HepG2 (cell line): ENCODE data around the gene KRTAP10-4. TPM values are rescaled to one million over a fixed set of nuclear protein-coding genes. Genes with fewer than 3 reads are reported as not detected.
A peak's percentile ranks its signal among the peaks of the same experiment; 100 is the strongest.

Experiments
- BCL6 ChIP-seq: IDR thresholded peaks from 2 replicates; pipeline ENCODE4 v1.6.1; 2016; ENCODE audit warnings: missing genetic modification reagents, missing compliant biosample characterization
- CAMTA2 ChIP-seq: sonication (generic); formaldehyde crosslinking; IDR thresholded peaks from 2 replicates; pipeline ENCODE4 v1.4.0; 2020; ENCODE audit warnings: mild to moderate bottlenecking, missing genetic modification reagents, borderline replicate concordance
- FOXC1 ChIP-seq: sonication (generic); formaldehyde crosslinking; IDR thresholded peaks from 2 replicates; pipeline ENCODE4 v1.8.0; 2022; ENCODE audit warnings: mild to moderate bottlenecking, missing genetic modification reagents, borderline replicate concordance
- GABPA ChIP-seq, 2 experiments: IDR thresholded peaks; 2 replicates each; pipeline ENCODE4 v1.6.1; 2011 to 2016; ENCODE audit warnings: low read depth in 2 of 2, low read length in 1 of 2, missing biosample characterization in 1 of 2, missing genetic modification characterization in 1 of 2
- IRF2 ChIP-seq: IDR thresholded peaks from 2 replicates; pipeline ENCODE4 v1.6.1; 2018; ENCODE audit warnings: missing genetic modification reagents, missing compliant biosample characterization
- KDM1A ChIP-seq: IDR thresholded peaks from 2 replicates; pipeline ENCODE4 v1.6.1; 2016; ENCODE audit warnings: missing compliant biosample characterization
- KLF11 ChIP-seq: IDR thresholded peaks from 2 replicates; pipeline ENCODE4 v1.6.1; 2016; ENCODE audit warnings: missing compliant biosample characterization
- LCORL ChIP-seq, 2 experiments: fragments of 450-650 bp in 1 of 2; sonication (generic) in 1 of 2; formaldehyde crosslinking in 1 of 2; IDR thresholded peaks; 2 replicates each; pipeline versions ENCODE4 v1.5.0 to v1.6.1; 2017 to 2020; ENCODE audit warnings: antibody characterized with exemption in 1 of 2, missing genetic modification reagents in 1 of 2
- NCOA1 ChIP-seq: sonication (generic); formaldehyde crosslinking; IDR thresholded peaks from 2 replicates; pipeline ENCODE4 v1.9.0; 2021; ENCODE audit warnings: missing genetic modification reagents
- PHF5A ChIP-seq: IDR thresholded peaks from one replicate; pipeline ENCODE4 v1.6.1; 2018; ENCODE audit warnings: low read depth, missing genetic modification reagents; ENCODE audit not compliant: unreplicated experiment
- PITX1 ChIP-seq: sonication (generic); formaldehyde crosslinking; IDR thresholded peaks from 2 replicates; pipeline ENCODE4 v1.5.1; 2020; ENCODE audit warnings: mild to moderate bottlenecking, missing genetic modification reagents
- RCOR2 ChIP-seq: IDR thresholded peaks from 2 replicates; pipeline ENCODE4 v1.6.1; 2016; ENCODE audit warnings: missing biosample characterization, missing genetic modification reagents
- RELA ChIP-seq: sonication (generic); formaldehyde crosslinking; IDR thresholded peaks from 2 replicates; pipeline ENCODE4 v1.4.0; 2020; ENCODE audit warnings: missing genetic modification reagents
- TEAD3 ChIP-seq: optimal IDR thresholded peaks from 2 replicates; pipeline ENCODE3; 2016; ENCODE audit warnings: borderline replicate concordance
- U2AF1 ChIP-seq: fragments of 200-400 bp; formaldehyde crosslinking; optimal IDR thresholded peaks from 2 replicates; pipeline ENCODE3; 2017; ENCODE audit warnings: mild to moderate bottlenecking, low read depth, low read length
- ZMYM3 ChIP-seq: sonication (generic); formaldehyde crosslinking; IDR thresholded peaks from 2 replicates; pipeline ENCODE4 v1.5.1; 2020; ENCODE audit warnings: mild to moderate bottlenecking, missing genetic modification reagents
- ZNF230 ChIP-seq: sonication (generic); formaldehyde crosslinking; IDR thresholded peaks from 2 replicates; pipeline ENCODE4 v1.4.0; 2020; ENCODE audit warnings: mild to moderate bottlenecking, missing genetic modification reagents
- polyA plus RNA-seq, 8 experiments: library from polyadenylated mRNA; depleted of rRNA in 3 of 8; stranded (reverse) in 7 of 8; unstranded in 1 of 8; fragments of >200 nt; fragmentation: Illumina TruSeq in 4 of 8; extraction: Trizol in 4 of 8; gene quantifications; 2 replicates each; pipeline versions ENCODE4 v1.2.1 to v1.2.3, GENCODE V29; 2011 to 2016; ENCODE audit warnings: low read depth in 4 of 8, missing spikeins in 1 of 8, mixed read lengths in 1 of 8; ENCODE audit not compliant: insufficient read depth in 1 of 8
- total RNA-seq, 5 experiments: library from RNA; depleted of rRNA; stranded (reverse); fragments of >200 nt; fragmentation: Illumina TruSeq; extraction: Trizol; gene quantifications; 2 replicates each; pipeline ENCODE4 v1.2.3, GENCODE V29; 2016; ENCODE audit warnings: low read depth in 1 of 5
- TF ChIP-seq, protein P1 (sequence below): sonication (generic); formaldehyde crosslinking; IDR thresholded peaks from 2 replicates; pipeline ENCODE4 v1.9.0; 2021; ENCODE audit warnings: missing genetic modification reagents, mild to moderate bottlenecking, borderline replicate concordance
- TF ChIP-seq, protein P2 (sequence below): sonication (generic); formaldehyde crosslinking; IDR thresholded peaks from 2 replicates; pipeline ENCODE4 v1.4.0; 2020; ENCODE audit warnings: mild to moderate bottlenecking, low read depth, missing genetic modification reagents
- TF ChIP-seq, protein P3 (sequence below): sonication (generic); formaldehyde crosslinking; IDR thresholded peaks from 2 replicates; pipeline ENCODE4 v1.4.0; 2020; ENCODE audit warnings: missing genetic modification reagents, borderline replicate concordance
- TF ChIP-seq, protein P4 (sequence below): sonication (generic); formaldehyde crosslinking; IDR thresholded peaks from 2 replicates; pipeline ENCODE4 v1.8.1; 2023; ENCODE audit warnings: mild to moderate bottlenecking, missing genetic modification reagents, borderline replicate concordance

KRTAP10-4 gene
- total and polyA plus RNA-seq, 2 of the 13 experiments (the other 11 are each of a cell fraction or from before 2014, with no cell fraction given), result not detected

DNA sequence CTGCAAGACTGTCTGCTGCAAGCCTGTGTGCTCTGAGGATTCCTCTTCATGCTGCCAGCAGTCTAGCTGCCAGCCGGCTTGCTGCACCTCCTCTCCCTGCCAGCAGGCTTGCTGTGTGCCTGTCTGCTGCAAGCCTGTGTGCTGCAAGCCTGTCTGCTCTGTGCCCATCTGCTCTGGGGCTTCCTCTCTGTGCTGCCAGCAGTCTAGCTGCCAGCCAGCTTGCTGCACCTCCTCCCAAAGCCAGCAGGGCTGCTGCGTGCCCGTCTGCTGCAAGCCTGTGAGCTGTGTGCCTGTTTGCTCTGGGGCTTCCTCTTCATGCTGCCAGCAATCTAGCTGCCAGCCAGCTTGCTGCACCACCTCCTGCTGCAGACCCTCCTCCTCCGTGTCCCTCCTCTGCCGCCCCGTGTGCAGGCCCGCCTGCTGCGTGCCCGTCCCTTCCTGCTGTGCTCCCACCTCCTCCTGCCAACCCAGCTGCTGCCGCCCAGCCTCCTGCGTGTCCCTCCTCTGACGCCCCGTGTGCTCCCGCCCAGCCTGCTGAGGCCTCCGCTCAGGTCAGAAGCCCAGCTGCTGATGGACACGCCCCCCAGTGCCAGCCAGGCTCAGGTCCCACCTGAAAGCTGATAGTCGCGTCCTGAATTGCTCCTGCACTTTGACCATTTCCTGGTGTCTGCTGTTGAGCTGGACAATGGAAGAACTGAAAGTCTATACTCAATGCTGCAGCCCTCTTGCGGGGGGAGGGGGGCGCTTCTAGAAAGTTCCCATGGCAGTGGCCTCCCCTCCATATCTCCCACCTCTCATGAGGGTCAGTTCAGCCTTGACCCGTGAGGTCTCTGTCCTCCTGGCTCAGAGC is 1.2 kb downstream of the KRTAP10-4 start (continued):
- TF ChIP-seq, protein P1, sequence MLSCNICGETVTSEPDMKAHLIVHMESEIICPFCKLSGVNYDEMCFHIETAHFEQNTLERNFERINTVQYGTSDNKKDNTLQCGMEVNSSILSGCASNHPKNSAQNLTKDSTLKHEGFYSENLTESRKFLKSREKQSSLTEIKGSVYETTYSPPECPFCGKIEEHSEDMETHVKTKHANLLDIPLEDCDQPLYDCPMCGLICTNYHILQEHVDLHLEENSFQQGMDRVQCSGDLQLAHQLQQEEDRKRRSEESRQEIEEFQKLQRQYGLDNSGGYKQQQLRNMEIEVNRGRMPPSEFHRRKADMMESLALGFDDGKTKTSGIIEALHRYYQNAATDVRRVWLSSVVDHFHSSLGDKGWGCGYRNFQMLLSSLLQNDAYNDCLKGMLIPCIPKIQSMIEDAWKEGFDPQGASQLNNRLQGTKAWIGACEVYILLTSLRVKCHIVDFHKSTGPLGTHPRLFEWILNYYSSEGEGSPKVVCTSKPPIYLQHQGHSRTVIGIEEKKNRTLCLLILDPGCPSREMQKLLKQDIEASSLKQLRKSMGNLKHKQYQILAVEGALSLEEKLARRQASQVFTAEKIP, result no peak
- TF ChIP-seq, protein P2, sequence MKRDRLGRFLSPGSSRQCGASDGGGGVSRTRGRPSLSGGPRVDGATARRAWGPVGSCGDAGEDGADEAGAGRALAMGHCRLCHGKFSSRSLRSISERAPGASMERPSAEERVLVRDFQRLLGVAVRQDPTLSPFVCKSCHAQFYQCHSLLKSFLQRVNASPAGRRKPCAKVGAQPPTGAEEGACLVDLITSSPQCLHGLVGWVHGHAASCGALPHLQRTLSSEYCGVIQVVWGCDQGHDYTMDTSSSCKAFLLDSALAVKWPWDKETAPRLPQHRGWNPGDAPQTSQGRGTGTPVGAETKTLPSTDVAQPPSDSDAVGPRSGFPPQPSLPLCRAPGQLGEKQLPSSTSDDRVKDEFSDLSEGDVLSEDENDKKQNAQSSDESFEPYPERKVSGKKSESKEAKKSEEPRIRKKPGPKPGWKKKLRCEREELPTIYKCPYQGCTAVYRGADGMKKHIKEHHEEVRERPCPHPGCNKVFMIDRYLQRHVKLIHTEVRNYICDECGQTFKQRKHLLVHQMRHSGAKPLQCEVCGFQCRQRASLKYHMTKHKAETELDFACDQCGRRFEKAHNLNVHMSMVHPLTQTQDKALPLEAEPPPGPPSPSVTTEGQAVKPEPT (CRISPR knock-in tag), result 0 out of 2 replicates have a peak, but pooled peaks have one; percentile 26
- no peak for TF ChIP-seq LCORL (IDR thresholded peaks at IDR 0.05)
- peak; percentile 77 for TF ChIP-seq LCORL (CRISPR knock-in tag; IDR thresholded peaks at IDR 0.05)
- TF ChIP-seq, protein P3, sequence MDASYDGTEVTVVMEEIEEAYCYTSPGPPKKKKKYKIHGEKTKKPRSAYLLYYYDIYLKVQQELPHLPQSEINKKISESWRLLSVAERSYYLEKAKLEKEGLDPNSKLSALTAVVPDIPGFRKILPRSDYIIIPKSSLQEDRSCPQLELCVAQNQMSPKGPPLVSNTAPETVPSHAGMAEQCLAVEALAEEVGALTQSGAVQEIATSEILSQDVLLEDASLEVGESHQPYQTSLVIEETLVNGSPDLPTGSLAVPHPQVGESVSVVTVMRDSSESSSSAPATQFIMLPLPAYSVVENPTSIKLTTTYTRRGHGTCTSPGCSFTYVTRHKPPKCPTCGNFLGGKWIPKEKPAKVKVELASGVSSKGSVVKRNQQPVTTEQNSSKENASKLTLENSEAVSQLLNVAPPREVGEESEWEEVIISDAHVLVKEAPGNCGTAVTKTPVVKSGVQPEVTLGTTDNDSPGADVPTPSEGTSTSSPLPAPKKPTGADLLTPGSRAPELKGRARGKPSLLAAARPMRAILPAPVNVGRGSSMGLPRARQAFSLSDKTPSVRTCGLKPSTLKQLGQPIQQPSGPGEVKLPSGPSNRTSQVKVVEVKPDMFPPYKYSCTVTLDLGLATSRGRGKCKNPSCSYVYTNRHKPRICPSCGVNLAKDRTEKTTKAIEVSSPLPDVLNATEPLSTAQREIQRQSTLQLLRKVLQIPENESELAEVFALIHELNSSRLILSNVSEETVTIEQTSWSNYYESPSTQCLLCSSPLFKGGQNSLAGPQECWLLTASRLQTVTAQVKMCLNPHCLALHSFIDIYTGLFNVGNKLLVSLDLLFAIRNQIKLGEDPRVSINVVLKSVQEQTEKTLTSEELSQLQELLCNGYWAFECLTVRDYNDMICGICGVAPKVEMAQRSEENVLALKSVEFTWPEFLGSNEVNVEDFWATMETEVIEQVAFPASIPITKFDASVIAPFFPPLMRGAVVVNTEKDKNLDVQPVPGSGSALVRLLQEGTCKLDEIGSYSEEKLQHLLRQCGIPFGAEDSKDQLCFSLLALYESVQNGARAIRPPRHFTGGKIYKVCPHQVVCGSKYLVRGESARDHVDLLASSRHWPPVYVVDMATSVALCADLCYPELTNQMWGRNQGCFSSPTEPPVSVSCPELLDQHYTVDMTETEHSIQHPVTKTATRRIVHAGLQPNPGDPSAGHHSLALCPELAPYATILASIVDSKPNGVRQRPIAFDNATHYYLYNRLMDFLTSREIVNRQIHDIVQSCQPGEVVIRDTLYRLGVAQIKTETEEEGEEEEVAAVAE (CRISPR knock-in tag), result no peak; the same call in 1 of the 2 replicates
- no peak for TF ChIP-seq RELA
- no peak for TF ChIP-seq KLF11 (CRISPR knock-in tag)
- TF ChIP-seq RCOR2, result 0 out of 2 replicates have a peak, but pooled peaks have one; percentile 43
- TF ChIP-seq FOXC1 (CRISPR knock-in tag), result 0 out of 2 replicates have a peak, but pooled peaks have one; percentile 29
- TF ChIP-seq ZMYM3 (CRISPR knock-in tag), result peak; percentile 96
- no peak for TF ChIP-seq CAMTA2 (CRISPR knock-in tag)
- TF ChIP-seq BCL6, result peak; percentile 60; the same call in 1 of the 2 replicates
- TF ChIP-seq TEAD3 (CRISPR knock-in tag), result peak; percentile 51
- peak; percentile 47; the same call in 1 of the 2 replicates for TF ChIP-seq KDM1A (CRISPR knock-in tag)
- no peak for TF ChIP-seq PHF5A
- TF ChIP-seq U2AF1, result no peak
- TF ChIP-seq, protein P4, sequence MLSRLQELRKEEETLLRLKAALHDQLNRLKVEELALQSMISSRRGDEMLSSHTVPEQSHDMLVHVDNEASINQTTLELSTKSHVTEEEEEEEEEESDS, result no peak
- peak; percentile 25; the same call in 1 of the 2 replicates for TF ChIP-seq IRF2 (CRISPR knock-in tag)
- TF ChIP-seq ZNF230 (CRISPR knock-in tag), result no peak
- peak; percentile 55; the same call in 1 of the 2 replicates for TF ChIP-seq PITX1 (CRISPR knock-in tag)
- peak; percentile 29; the same call in 1 of the 2 replicates for TF ChIP-seq NCOA1
- TF ChIP-seq GABPA (IDR thresholded peaks at IDR 0.05; ENCODE audit: low read depth, low read length), result no peak
- peak; percentile 49 for TF ChIP-seq GABPA (CRISPR knock-in tag; IDR thresholded peaks at IDR 0.05; ENCODE audit: low read depth)
